AG20443 (cell line): ENCODE measurements around the gene TRAF6.
"Not testable (repeated sequence)": the region's sequence is repeated elsewhere in the genome, so short reads cannot be mapped to it uniquely, and the experiment has no call there.

Source experiments
- DNase-seq: peaks from one replicate; pipeline ENCODE4 v3.0.0; 2012; ENCODE audit warnings: low spot score, mixed read lengths

Gene TRAF6

DNA sequence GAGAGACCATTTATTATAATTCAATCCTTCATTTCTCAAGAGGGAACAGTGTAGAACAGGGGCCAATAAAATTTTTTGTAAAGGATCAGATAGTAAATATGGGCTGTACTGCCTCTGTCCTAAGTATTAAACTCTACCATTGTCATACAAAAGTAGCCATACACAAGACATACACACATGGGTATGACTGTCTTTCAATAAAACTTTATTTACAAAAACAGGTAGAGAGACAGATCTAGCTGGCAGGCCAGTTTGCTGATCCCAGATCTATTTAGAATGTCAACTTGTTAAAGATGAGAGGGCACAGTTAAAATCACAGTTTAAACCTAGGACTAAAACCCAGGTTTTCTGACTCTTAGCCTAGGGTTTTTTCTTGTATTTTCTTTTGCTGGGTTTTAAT is 16.7 kb downstream of the TRAF6 start:
- DNase-seq: no peak

DNA sequence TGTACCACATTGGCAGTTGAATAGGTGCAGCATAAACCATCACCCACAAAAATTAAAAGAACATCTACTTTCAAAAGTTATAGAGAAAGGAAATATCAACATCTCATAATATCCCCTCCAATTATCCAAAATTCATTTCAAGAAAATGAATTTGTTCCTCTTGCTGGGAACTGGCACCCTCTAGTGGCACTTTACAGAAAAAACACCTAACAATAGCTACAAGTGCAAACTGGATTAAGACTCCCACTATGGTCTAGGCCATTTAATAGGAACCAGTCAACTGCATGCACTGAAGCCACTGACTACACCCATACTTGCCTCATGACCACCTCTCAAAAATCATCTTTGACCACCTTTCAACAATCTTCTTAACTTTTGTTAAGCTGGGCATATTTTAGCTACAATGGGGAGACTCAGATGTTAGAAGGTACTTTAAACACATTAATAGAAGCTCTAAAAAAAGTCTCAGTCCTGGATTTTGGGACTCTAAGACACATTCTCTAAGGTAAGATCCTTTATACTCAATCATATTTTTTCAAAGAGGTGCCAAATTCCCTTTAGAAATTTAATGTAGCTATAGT is 17.3 kb downstream of the TRAF6 start:
- peak; percentile 56 for DNase-seq

DNA sequence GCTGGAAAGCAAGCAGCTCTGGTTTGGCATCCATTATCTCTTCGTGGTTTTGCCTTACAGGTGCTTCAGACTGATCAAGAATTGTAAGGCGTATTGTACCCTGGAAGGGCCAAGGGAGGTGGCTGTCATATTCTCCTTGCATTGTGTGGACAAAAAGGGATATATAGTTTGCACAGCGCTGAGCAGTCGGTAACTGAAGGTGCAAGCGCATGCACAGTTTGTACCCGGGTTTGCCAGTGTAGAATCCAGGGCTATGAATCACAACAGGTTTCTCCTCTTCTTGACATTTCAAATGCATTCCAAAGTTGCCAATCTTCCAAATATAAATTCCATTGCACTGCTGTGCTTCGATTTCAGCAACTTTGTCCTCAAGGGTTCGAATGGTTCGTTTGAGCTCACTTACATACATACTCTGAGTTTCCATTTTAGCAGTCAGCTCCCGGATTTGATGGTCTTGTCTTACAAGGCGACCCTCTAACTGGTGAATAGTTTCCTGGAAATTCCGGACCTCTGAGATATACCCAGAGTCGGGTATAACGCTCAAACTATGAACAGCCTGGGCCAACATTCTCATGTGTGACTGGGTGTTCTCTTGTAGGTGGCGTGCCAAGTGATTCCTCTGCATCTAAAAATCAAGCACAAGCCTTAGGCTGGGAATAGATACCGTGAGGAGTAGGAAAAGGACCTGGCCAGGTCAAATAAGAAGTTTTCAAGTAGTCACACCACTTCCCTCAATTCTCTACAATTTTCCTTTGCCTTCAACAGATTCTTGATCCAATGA is 19.9 kb downstream of the TRAF6 start:
- DNase-seq: no peak

- DNase-seq: no peak
Observed at GRCh38 chr11:36488096-36488495, 22.0 kb downstream of the TRAF6 start.

DNA sequence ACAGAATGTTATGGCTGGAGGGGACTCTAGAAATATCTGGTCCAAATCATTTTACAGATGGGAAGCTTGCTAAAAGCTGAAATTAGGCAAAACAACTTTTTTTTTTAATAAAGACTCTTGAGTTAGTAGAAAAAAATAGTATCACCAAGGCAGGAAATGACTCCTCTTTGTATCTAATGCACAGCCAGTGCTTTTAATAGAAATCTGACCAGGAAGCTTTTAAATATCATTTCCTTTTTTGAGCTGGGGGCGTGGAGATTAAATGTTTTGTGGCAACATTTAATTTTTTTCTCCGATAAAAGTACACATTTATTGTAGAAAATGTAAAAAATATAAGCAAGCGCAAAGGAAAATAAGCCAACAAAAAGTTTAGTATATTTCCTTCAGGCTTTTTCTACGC is 22.5 kb downstream of the TRAF6 start:
- no peak for DNase-seq

- DNase-seq: no peak
Observed at GRCh38 chr11:36485298-36486002, 24.6 kb downstream of the TRAF6 start.

- not testable (repeated sequence) for DNase-seq
Observed at GRCh38 chr11:36483042-36483441, 27.0 kb downstream of the TRAF6 start.

- DNase-seq: no peak
Observed at GRCh38 chr11:36480833-36481232, 29.2 kb downstream of the TRAF6 start.

- peak; percentile 65 for DNase-seq
Observed at GRCh38 chr11:36478700-36479329, 31.3 kb downstream of the TRAF6 start.

DNA sequence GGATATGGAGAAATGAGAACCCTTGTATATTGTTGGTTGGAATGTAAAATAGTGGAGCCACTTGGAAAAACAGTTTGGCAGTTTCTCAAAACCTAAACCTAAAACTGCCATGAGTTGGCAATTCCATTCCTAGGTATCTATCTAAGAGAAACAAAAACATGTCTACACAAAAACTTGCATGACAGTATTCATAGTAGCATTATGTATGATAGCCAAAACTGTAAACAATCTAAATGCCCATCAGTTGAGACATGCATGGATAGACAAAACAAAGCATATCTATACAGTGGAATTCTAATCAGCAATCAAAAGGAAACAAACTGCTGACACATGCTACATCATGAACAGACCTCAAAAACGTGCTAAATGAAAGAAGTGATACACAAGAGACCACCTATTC is 34.9 kb downstream of the TRAF6 start:
- no peak for DNase-seq

GRCh38 chr11:36471577-36471976 is 38.5 kb downstream of the TRAF6 start:
- no peak for DNase-seq

GRCh38 chr11:36469881-36470802 is 39.9 kb downstream of the TRAF6 start:
- DNase-seq: peak; percentile 29

DNA sequence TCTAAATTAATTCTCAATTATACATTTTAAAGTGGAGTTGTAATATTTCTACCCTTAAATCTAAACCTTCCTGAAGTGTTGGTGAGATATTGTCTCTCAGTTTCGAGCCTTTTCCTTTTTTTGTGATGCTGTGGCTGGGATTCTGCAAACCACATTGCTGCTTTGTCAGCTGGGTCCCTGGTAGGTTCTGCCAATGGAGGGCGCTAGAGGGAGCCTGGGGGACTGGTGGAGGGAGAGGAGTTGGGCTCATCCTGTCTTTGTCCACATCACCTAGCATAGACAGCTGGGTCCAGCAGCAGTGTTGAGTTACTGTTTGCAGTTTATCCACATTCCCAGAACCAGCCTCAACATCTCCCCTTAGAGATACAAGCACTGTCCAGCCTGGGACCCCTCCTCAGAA is 41.0 kb downstream of the TRAF6 start:
- peak; percentile 46 for DNase-seq

- no peak for DNase-seq
Observed at GRCh38 chr11:36467916-36468315, 42.2 kb downstream of the TRAF6 start.

DNA sequence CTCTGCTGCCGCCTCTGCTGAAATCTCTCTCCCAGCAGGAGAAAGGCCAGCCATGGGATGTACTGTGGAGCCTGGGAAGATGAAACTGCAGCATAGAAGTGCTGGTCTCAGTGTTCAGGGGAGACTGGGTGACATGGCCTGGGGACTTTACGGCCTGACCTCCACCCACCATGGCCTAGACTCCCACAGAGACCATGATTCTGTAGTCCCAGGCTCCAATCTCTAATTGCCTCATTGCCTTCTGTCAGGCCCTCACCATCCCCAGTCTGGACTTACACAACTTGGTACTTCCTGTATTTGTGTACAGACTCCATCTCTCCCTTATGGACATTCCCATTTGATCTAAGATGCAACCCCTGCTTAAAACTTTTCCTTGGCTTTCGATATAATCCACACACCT is 43.1 kb downstream of the TRAF6 start:
- DNase-seq: no peak

DNA sequence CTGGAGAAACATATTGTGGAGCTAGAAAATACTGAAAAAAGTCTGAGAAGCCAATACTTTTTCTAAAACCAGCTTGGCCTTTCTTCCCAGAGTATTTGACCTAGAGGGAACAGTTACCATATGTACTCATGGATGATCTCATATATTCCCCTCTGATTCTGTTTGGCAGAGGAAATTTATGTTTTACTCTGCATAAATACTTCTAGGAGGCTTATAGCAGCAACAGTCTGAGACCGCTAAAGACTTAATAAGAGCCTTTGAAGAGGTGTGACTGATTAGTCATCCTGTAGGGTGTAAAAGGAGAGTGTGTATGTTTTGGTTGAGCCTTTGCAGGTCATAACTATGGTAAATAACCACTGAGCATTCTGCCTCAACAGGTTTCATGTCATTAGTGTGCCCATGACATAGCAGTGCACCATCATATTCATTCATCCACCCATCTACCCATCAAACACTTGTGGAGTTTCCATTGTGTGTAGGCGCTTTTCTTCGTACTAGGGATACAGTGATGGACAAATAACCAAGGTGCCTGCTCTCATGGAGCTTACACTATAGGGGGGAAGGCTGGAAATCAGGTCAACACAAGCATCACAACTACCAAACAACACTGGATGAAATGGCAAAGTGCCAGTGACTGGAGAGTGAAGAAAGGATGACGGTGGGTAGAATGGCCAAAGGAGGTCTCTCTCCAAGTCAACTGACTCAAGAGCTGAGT is 44.5 kb downstream of the TRAF6 start:
- no peak for DNase-seq

DNA sequence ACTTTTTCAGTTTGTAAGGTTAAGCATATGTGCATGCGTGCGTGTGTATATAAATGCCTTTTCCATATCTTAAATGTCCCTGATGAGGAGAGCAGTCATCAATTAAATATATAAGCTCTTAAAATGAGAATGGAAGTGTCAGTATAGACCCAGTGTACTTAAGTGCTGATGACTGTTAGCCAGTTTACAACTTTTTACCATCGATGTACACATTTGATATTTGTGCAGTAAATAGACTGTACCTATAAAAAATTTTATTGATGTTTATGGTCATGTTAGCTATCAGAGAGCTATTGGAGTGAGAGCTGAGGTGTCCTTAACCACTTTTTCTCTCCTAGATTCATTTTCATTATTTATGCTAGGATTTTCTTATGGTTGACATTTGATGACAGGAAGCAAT is 45.4 kb downstream of the TRAF6 start:
- DNase-seq: no peak

DNA sequence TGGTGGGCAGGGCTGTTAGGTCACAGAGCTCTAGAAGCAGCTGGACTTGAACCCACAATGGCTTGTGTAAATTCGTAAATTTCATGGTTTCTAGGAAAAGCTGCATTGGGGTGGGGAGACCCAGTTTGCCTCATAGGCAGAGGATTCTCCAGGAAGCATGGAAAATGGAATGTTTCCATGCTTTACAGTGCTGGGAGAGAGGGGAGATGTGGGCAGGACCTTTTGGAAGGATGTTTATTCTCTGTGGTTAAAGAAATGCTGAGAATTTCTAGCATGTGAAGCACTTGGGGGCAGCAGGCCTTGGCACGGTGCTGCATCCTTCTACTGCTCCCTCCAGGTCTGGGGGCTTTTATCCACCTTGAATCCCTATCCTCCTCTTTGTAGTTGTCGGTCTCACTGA is 46.3 kb downstream of the TRAF6 start:
- peak; percentile 35 for DNase-seq

DNA sequence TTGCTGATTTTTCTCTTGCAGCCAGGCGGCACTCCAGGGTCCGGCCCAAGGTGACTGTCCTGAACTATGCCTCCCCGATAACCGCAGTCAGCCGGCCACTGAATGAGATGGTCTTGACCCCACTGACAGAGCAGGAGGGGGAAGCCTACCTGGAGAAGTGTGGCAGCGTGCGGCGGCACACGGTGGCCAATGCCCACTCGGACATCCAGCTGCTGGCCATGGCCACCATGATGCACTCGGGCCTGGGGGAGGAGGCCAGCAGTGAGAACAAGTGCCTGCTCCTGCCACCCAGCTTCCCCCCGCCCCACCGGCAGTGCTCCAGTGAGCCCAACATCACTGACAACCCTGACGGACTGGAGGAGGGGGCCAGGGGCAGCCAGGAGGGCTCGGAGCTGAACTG is 47.8 kb downstream of the TRAF6 start:
- DNase-seq: no peak

DNA sequence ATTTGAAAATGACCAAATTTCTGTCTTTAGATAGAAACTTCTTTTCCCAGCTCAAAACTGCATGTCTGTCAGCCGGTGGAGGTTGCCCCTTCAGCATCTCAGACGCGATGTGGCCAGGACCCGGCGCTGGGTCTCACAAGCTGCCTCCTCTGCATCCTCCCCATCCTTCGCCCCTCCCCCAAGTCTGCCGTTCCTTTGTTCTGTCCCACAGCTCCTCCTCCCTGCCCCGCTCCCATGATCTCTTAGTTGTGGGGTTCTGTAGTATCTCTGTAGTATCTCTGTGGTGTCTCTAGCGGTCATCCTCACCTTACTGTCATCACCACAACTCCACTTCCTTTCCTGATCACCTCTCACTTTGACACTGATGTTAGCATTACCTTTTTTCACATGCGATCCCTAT is 49.9 kb downstream of the TRAF6 start:
- DNase-seq: no peak

GRCh38 chr11:36459046-36459445 is 51.0 kb downstream of the TRAF6 start:
- DNase-seq: no peak
